GM23338 (cell line): Measurements from ENCODE around the gene NAP1L4. TPM values are rescaled to one million over a fixed set of nuclear protein-coding genes. Genes with fewer than 3 reads are reported as not detected.

ENCODE experiments used
- ATAC-seq: fragments of 200-7000 bp; cut with Tn5 transposase; 3 replicates; pipeline ENCODE4 v1.9.1; 2020
- DNase-seq: peaks from one replicate; pipeline ENCODE4 v3.0.0-alpha.2; 2015; ENCODE audit warnings: low spot score
- H2AFZ ChIP-seq: fragments of 200-600 bp; sonication (generic); 2 replicates; pipeline ENCODE4 v1.8.0; 2016; ENCODE audit warnings: antibody characterized with exemption, mild to moderate bottlenecking, moderate library complexity
- H3F3A ChIP-seq: fragments of 200-600 bp; sonication (generic); replicated peaks from 2 replicates; pipeline ENCODE4 v1.8.0; 2017; ENCODE audit warnings: antibody characterized with exemption, mixed run types, low read depth
- H3K27ac ChIP-seq: fragments of 200-600 bp; sonication (generic); 2 replicates; pipeline ENCODE4 v1.6.1; 2016; ENCODE audit warnings: low read depth
- H3K27me3 ChIP-seq: fragments of 200-600 bp; sonication (generic); 2 replicates; pipeline ENCODE4 v1.8.0; 2016; ENCODE audit warnings: mild to moderate bottlenecking, mixed run types, moderate library complexity; ENCODE audit not compliant: insufficient read depth
- H3K36me3 ChIP-seq: fragments of 200-600 bp; sonication (generic); 2 replicates; pipeline ENCODE4 v1.8.0; 2016; ENCODE audit warnings: mild to moderate bottlenecking; ENCODE audit not compliant: insufficient read depth
- H3K4me1 ChIP-seq: fragments of 200-600 bp; sonication (generic); 2 replicates; pipeline ENCODE4 v1.8.0; 2016; ENCODE audit warnings: mild to moderate bottlenecking, moderate library complexity; ENCODE audit not compliant: insufficient read depth
- H3K4me2 ChIP-seq: fragments of 200-600 bp; sonication (generic); 2 replicates; pipeline ENCODE4 v1.7.1; 2017; ENCODE audit warnings: mixed run types
- H3K4me3 ChIP-seq: fragments of 200-600 bp; sonication (generic); 2 replicates; pipeline ENCODE4 v1.6.1; 2016; ENCODE audit warnings: mixed run types
- H3K79me2 ChIP-seq: fragments of 200-600 bp; sonication (generic); replicated peaks from 2 replicates; pipeline ENCODE4 v1.8.0; 2017; ENCODE audit warnings: mild to moderate bottlenecking; ENCODE audit not compliant: insufficient read depth
- H3K9me2 ChIP-seq: fragments of 200-600 bp; sonication (generic); 2 replicates; pipeline ENCODE4 v1.8.0; 2017; ENCODE audit not compliant: insufficient read depth
- H4K20me1 ChIP-seq: fragments of 200-600 bp; sonication (generic); replicated peaks from 2 replicates; pipeline ENCODE4 v1.8.0; 2017; ENCODE audit warnings: mild to moderate bottlenecking; ENCODE audit not compliant: insufficient read depth
- H3K27ac Mint-ChIP-seq: 2 replicates; pipeline ENCODE4 v1.8.0; 2020; ENCODE audit warnings: inconsistent platforms, mild to moderate bottlenecking, moderate library complexity, mixed read lengths
- H3K27me3 Mint-ChIP-seq: 3 replicates; pipeline ENCODE4 v1.8.0; 2022; ENCODE audit warnings: low read depth, mild to moderate bottlenecking, moderate library complexity, mixed read lengths, inconsistent platforms; ENCODE audit not compliant: insufficient read depth, poor library complexity
- H3K36me3 Mint-ChIP-seq: 3 replicates; pipeline ENCODE4 v1.8.0; 2021; ENCODE audit warnings: low read depth, mild to moderate bottlenecking, inconsistent platforms, moderate library complexity, mixed read lengths
- H3K4me1 Mint-ChIP-seq: 3 replicates; pipeline ENCODE4 v1.8.0; 2020; ENCODE audit warnings: mild to moderate bottlenecking, inconsistent platforms, mixed read lengths
- H3K4me3 Mint-ChIP-seq: 3 replicates; pipeline ENCODE4 v1.8.0; 2021; ENCODE audit warnings: moderate library complexity, mild to moderate bottlenecking, inconsistent platforms, mixed read lengths
- H3K9me3 Mint-ChIP-seq: 3 replicates; pipeline ENCODE4 v1.8.0; 2020; ENCODE audit warnings: moderate library complexity, mild to moderate bottlenecking, inconsistent platforms, mixed read lengths
- CREB1 ChIP-seq: fragments of 250-450 bp; sonication (Bioruptor Pico); IDR thresholded peaks from 2 replicates; pipeline ENCODE4 v1.5.0; 2020; ENCODE audit warnings: low read depth, mild to moderate bottlenecking, moderate library complexity
- EZH2 ChIP-seq: fragments of 200-600 bp; sonication (generic); IDR thresholded peaks from one replicate; pipeline ENCODE4 v1.8.0; 2017; ENCODE audit warnings: antibody characterized with exemption, mild to moderate bottlenecking, low read depth; ENCODE audit not compliant: unreplicated experiment
- EZH2phosphoT487 ChIP-seq: fragments of 200-600 bp; sonication (generic); IDR thresholded peaks from one replicate; pipeline ENCODE4 v1.8.1; 2018; ENCODE audit warnings: antibody characterized with exemption; ENCODE audit not compliant: unreplicated experiment
- JUNB ChIP-seq: IDR thresholded peaks from one replicate; pipeline ENCODE4 v1.6.1; 2016; ENCODE audit warnings: antibody characterized with exemption; ENCODE audit not compliant: unreplicated experiment
- NANOG ChIP-seq: IDR thresholded peaks from 2 replicates; pipeline ENCODE4 v1.6.1; 2016; ENCODE audit warnings: antibody characterized with exemption, borderline replicate concordance
- POLR2AphosphoS5 ChIP-seq: IDR thresholded peaks from 2 replicates; pipeline ENCODE4 v1.6.1; 2016; ENCODE audit warnings: antibody characterized with exemption, low read depth
- STAT1 ChIP-seq: IDR thresholded peaks from one replicate; pipeline ENCODE4 v1.6.1; 2016; ENCODE audit warnings: antibody characterized with exemption; ENCODE audit not compliant: unreplicated experiment
- ZNF114 ChIP-seq: fragments of 250-450 bp; sonication (Bioruptor Pico); IDR thresholded peaks from 2 replicates; pipeline ENCODE4 v1.5.0; 2020; ENCODE audit warnings: mild to moderate bottlenecking, moderate library complexity
- ZNF331 ChIP-seq: fragments of 250-450 bp; sonication (Bioruptor Pico); IDR thresholded peaks from 2 replicates; pipeline ENCODE4 v1.5.0; 2020; ENCODE audit warnings: low read depth, mild to moderate bottlenecking, moderate library complexity
- polyA plus RNA-seq: library from polyadenylated mRNA; unstranded; fragments of >200 nt; fragmentation: Nextera tagmentation; extraction: Ambion mirVana; gene quantifications from 2 replicates; pipeline ENCODE4 v1.2.1, GENCODE V29; 2016
- total RNA-seq: library from RNA; depleted of rRNA; stranded (reverse); fragments of >200 nt; shearing (Covaris generic); gene quantifications from 2 replicates; pipeline ENCODE4 v1.2.3, GENCODE V29; 2014
- TF ChIP-seq, protein P1 (sequence below): fragments of 250-450 bp; sonication (Bioruptor Pico); IDR thresholded peaks from 2 replicates; pipeline ENCODE4 v1.5.0; 2020; ENCODE audit warnings: mild to moderate bottlenecking, moderate library complexity
- TF ChIP-seq, protein P2 (sequence below), 2 experiments: fragments of 200-600 bp in 1 of 2; sonication (generic) in 1 of 2; conservative IDR thresholded peaks; 2 replicates each; pipeline versions ENCODE4 v1.5.1 to v1.6.1; 2016 to 2017; ENCODE audit warnings: antibody characterized with exemption in 2 of 2, low read depth in 2 of 2, mild to moderate bottlenecking in 2 of 2, moderate library complexity in 1 of 2
- TF ChIP-seq, protein P3 (sequence below): IDR thresholded peaks from 2 replicates; pipeline ENCODE4 v1.6.1; 2016; ENCODE audit warnings: antibody characterized with exemption
- TF ChIP-seq, protein P4 (sequence below): IDR thresholded peaks from one replicate; pipeline ENCODE4 v1.6.1; 2018; ENCODE audit warnings: antibody characterized with exemption; ENCODE audit not compliant: unreplicated experiment

NAP1L4 gene
- total and polyA plus RNA-seq, 2 experiments from 2014 or later: 181 to 189 TPM

DNA sequence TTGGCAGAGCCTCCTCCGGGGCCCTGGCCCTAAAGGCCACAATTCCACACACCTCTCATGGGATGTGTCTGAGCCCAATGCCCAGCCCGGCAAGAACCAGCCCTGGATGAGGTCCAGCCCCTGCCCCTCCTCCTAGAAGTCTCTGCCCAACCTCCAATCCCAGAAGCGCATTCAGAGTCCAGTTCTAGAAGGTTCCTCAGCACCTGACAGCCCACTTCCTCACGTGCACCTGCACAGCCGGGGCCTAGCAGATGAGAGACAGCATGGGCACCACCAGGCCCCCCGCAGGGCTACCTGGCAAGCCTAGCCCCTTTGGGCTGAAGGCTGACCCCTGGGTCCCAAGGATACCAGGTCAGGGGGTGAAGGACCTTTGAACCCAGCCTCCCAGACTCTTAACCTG is 95.1 kb downstream of the NAP1L4 start:
- Mint-ChIP-seq H3K27me3 (peaks cover 58% of the 10 kb centered on the region), H3K4me3 (no peak overlapping the region), H3K36me3 (peaks cover 12% of the 10 kb centered on the region), H3K4me1 (peaks cover 11% of the 10 kb centered on the region), H3K9me3 (peaks cover 32% of the 10 kb centered on the region), H3K27ac (no peak overlapping the region)
- Histone ChIP-seq H3K4me2 (no peak overlapping the region), H3K27me3 (peaks cover 4% of the 10 kb centered on the region; the same call in 1 of the 2 replicates), H3K4me3 (no peak overlapping the region), H3K27ac (no peak overlapping the region), H3F3A (peaks cover 8% of the 10 kb centered on the region; the same call in 1 of the 2 replicates), H3K79me2 (no peaks in the 10 kb centered on the region), H3K36me3 (no peaks in the 10 kb centered on the region), H3K4me1 (peaks cover 5% of the 10 kb centered on the region; the same call in 1 of the 2 replicates), H2AFZ (no peak overlapping the region), H4K20me1 (no peaks in the 10 kb centered on the region; the same call in 1 of the 2 replicates), H3K9me2 (no peaks in the 10 kb centered on the region)
- no peak for DNase-seq
- ATAC-seq: no peak
- no peak for TF ChIP-seq POLR2AphosphoS5
- TF ChIP-seq NANOG: no peak
- TF ChIP-seq, protein P1, sequence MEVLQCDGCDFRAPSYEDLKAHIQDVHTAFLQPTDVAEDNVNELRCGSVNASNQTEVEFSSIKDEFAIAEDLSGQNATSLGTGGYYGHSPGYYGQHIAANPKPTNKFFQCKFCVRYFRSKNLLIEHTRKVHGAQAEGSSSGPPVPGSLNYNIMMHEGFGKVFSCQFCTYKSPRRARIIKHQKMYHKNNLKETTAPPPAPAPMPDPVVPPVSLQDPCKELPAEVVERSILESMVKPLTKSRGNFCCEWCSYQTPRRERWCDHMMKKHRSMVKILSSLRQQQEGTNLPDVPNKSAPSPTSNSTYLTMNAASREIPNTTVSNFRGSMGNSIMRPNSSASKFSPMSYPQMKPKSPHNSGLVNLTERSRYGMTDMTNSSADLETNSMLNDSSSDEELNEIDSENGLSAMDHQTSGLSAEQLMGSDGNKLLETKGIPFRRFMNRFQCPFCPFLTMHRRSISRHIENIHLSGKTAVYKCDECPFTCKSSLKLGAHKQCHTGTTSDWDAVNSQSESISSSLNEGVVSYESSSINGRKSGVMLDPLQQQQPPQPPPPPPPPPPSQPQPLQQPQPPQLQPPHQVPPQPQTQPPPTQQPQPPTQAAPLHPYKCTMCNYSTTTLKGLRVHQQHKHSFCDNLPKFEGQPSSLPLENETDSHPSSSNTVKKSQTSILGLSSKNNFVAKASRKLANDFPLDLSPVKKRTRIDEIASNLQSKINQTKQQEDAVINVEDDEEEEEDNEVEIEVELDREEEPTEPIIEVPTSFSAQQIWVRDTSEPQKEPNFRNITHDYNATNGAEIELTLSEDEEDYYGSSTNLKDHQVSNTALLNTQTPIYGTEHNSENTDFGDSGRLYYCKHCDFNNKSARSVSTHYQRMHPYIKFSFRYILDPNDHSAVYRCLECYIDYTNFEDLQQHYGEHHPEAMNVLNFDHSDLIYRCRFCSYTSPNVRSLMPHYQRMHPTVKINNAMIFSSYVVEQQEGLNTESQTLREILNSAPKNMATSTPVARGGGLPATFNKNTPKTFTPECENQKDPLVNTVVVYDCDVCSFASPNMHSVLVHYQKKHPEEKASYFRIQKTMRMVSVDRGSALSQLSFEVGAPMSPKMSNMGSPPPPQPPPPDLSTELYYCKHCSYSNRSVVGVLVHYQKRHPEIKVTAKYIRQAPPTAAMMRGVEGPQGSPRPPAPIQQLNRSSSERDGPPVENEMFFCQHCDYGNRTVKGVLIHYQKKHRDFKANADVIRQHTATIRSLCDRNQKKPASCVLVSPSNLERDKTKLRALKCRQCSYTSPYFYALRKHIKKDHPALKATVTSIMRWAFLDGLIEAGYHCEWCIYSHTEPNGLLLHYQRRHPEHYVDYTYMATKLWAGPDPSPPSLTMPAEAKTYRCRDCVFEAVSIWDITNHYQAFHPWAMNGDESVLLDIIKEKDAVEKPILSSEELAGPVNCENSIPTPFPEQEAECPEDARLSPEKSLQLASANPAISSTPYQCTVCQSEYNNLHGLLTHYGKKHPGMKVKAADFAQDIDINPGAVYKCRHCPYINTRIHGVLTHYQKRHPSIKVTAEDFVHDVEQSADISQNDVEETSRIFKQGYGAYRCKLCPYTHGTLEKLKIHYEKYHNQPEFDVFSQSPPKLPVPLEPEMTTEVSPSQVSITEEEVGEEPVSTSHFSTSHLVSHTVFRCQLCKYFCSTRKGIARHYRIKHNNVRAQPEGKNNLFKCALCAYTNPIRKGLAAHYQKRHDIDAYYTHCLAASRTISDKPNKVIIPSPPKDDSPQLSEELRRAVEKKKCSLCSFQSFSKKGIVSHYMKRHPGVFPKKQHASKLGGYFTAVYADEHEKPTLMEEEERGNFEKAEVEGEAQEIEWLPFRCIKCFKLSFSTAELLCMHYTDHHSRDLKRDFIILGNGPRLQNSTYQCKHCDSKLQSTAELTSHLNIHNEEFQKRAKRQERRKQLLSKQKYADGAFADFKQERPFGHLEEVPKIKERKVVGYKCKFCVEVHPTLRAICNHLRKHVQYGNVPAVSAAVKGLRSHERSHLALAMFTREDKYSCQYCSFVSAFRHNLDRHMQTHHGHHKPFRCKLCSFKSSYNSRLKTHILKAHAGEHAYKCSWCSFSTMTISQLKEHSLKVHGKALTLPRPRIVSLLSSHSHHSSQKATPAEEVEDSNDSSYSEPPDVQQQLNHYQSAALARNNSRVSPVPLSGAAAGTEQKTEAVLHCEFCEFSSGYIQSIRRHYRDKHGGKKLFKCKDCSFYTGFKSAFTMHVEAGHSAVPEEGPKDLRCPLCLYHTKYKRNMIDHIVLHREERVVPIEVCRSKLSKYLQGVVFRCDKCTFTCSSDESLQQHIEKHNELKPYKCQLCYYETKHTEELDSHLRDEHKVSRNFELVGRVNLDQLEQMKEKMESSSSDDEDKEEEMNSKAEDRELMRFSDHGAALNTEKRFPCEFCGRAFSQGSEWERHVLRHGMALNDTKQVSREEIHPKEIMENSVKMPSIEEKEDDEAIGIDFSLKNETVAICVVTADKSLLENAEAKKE (CRISPR knock-in tag): no peak
- no peak for TF ChIP-seq CREB1 (CRISPR knock-in tag)
- TF ChIP-seq JUNB: no peak
- no peak for TF ChIP-seq EZH2
- TF ChIP-seq EZH2phosphoT487: no peak
- TF ChIP-seq, protein P2, sequence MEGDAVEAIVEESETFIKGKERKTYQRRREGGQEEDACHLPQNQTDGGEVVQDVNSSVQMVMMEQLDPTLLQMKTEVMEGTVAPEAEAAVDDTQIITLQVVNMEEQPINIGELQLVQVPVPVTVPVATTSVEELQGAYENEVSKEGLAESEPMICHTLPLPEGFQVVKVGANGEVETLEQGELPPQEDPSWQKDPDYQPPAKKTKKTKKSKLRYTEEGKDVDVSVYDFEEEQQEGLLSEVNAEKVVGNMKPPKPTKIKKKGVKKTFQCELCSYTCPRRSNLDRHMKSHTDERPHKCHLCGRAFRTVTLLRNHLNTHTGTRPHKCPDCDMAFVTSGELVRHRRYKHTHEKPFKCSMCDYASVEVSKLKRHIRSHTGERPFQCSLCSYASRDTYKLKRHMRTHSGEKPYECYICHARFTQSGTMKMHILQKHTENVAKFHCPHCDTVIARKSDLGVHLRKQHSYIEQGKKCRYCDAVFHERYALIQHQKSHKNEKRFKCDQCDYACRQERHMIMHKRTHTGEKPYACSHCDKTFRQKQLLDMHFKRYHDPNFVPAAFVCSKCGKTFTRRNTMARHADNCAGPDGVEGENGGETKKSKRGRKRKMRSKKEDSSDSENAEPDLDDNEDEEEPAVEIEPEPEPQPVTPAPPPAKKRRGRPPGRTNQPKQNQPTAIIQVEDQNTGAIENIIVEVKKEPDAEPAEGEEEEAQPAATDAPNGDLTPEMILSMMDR (conservative IDR thresholded peaks at IDR 0.05; ENCODE audit: low read depth in 2 of 2): no peak
- no peak for TF ChIP-seq ZNF331 (CRISPR knock-in tag)
- TF ChIP-seq STAT1: no peak
- no peak for TF ChIP-seq ZNF114 (CRISPR knock-in tag)
- TF ChIP-seq, protein P3, sequence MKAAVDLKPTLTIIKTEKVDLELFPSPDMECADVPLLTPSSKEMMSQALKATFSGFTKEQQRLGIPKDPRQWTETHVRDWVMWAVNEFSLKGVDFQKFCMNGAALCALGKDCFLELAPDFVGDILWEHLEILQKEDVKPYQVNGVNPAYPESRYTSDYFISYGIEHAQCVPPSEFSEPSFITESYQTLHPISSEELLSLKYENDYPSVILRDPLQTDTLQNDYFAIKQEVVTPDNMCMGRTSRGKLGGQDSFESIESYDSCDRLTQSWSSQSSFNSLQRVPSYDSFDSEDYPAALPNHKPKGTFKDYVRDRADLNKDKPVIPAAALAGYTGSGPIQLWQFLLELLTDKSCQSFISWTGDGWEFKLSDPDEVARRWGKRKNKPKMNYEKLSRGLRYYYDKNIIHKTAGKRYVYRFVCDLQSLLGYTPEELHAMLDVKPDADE: no peak
- TF ChIP-seq, protein P4, sequence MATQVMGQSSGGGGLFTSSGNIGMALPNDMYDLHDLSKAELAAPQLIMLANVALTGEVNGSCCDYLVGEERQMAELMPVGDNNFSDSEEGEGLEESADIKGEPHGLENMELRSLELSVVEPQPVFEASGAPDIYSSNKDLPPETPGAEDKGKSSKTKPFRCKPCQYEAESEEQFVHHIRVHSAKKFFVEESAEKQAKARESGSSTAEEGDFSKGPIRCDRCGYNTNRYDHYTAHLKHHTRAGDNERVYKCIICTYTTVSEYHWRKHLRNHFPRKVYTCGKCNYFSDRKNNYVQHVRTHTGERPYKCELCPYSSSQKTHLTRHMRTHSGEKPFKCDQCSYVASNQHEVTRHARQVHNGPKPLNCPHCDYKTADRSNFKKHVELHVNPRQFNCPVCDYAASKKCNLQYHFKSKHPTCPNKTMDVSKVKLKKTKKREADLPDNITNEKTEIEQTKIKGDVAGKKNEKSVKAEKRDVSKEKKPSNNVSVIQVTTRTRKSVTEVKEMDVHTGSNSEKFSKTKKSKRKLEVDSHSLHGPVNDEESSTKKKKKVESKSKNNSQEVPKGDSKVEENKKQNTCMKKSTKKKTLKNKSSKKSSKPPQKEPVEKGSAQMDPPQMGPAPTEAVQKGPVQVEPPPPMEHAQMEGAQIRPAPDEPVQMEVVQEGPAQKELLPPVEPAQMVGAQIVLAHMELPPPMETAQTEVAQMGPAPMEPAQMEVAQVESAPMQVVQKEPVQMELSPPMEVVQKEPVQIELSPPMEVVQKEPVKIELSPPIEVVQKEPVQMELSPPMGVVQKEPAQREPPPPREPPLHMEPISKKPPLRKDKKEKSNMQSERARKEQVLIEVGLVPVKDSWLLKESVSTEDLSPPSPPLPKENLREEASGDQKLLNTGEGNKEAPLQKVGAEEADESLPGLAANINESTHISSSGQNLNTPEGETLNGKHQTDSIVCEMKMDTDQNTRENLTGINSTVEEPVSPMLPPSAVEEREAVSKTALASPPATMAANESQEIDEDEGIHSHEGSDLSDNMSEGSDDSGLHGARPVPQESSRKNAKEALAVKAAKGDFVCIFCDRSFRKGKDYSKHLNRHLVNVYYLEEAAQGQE: no peak
